Measurements from ENCODE around the gene CALU. TPM values are rescaled to one million over a fixed set of nuclear protein-coding genes. Genes with fewer than 3 reads are reported as not detected.

Gene CALU
- total and polyA plus RNA-seq, 10 of the 15 experiments (the other 5 are each of a cell fraction or from before 2014, with no cell fraction given), result 31.2 to 75.6 (median 42.1) TPM

GRCh38 chr7:128708235-128708634 is 30.9 kb upstream of the CALU start (continued):
- TF ChIP-seq TCF3 (IDR thresholded peaks at IDR 0.05; ENCODE audit: borderline replicate concordance, insufficient read depth, low read depth, low read length), result no peak

GRCh38 chr7:128708824-128709223 is 30.3 kb upstream of the CALU start:
- H3K79me2 ChIP-seq (ENCODE audit: control insufficient read depth, insufficient read depth, low read length), result no peaks in the 10 kb centered on the region
- no peaks in the 10 kb centered on the region for H3K9me3 ChIP-seq (replicated peaks; ENCODE audit: control insufficient read depth, insufficient read depth, low read length)
- ChIA-PET RAD21 (ENCODE audit: unreplicated experiment) (interaction anchor here (0.5 to 1.6 kb wide), 5 partner anchors 10 to 82 kb away, joined by 3 to 7 read pairs (median 3); partner anchors contain the start of gene CCDC136), CTCF (interaction anchor here (0.9 to 1.5 kb wide), 4 partner anchors 11 to 37 kb away, joined by 3 to 5 read pairs (median 4); partner anchors contain the start of gene GARIN1A), POLR2A (interaction anchor here (0.7 to 1.6 kb wide), 5 partner anchors 9 to 35 kb away, joined by 3 to 5 read pairs (median 3); no protein-coding TSS in a partner anchor), SMC1A (ENCODE audit: uncharacterized antibody, unreplicated experiment) (interaction anchor here (0.5 to 2.3 kb wide), 8 partner anchors 16 to 81 kb away, joined by 3 to 9 read pairs (median 3); no protein-coding TSS in a partner anchor)
- DNase-seq (ENCODE audit: low read depth, low spot score) (no peak), FAIRE-seq (no peak), ATAC-seq (no peak; the same call in 2 of the 3 replicates)
- H3K27me3 ChIP-seq (replicated peaks in 1 of 2; ENCODE audit: control insufficient read depth in 2 of 2, insufficient read depth in 2 of 2, low read length in 1 of 2), result no peaks in the 10 kb centered on the region
- no peak overlapping the region for H2AFZ ChIP-seq (ENCODE audit: control insufficient read depth, low read depth, low read length)
- no peak overlapping the region for H3K4me2 ChIP-seq (ENCODE audit: control insufficient read depth, insufficient read depth)
- 3% methylated on average over 3 of the region's 3 CpGs for WGBS (ENCODE audit: insufficient coverage, insufficient replicate concordance, low lambda C conversion rate, missing lambda C conversion rate)
- no TSS peak for BruUV-seq (replicated peaks)
- H3K4me3 ChIP-seq, result no peak overlapping the region
- in situ Hi-C loops (cut with MboI), result no loop called here
- TF ChIP-seq ZNF24 (IDR thresholded peaks at IDR 0.05) (no peak), NR2C1 (IDR thresholded peaks at IDR 0.05) (peak; percentile 33; the same call in 1 of the 2 replicates)
- H4K20me1 ChIP-seq (ENCODE audit: control insufficient read depth, insufficient read depth), result no peaks in the 10 kb centered on the region
- H3K36me3 ChIP-seq (ENCODE audit: control insufficient read depth in 2 of 2, insufficient read depth in 2 of 2, low read length in 1 of 2), result no peaks in the 10 kb centered on the region
- intact Hi-C loops (cut with micrococcal nuclease; ENCODE audit: unreplicated experiment), result no loop called here
- H3K9ac ChIP-seq (ENCODE audit: control insufficient read depth, insufficient read depth, low read length), result no peak overlapping the region
- H3K27ac ChIP-seq (ENCODE audit: control insufficient read depth, insufficient read depth), result no peak overlapping the region
- no peaks in the 10 kb centered on the region for H3K4me1 ChIP-seq (ENCODE audit: control insufficient read depth, insufficient read depth, low read length)

GRCh38 chr7:128710481-128710880 is 28.7 kb upstream of the CALU start:
- H3K36me3 ChIP-seq (ENCODE audit: control insufficient read depth in 2 of 2, insufficient read depth in 2 of 2, low read length in 1 of 2), result no peaks in the 10 kb centered on the region
- 55% methylated on average over 5 of the region's 6 CpGs for WGBS (ENCODE audit: insufficient coverage, insufficient replicate concordance, low lambda C conversion rate, missing lambda C conversion rate)
- H4K20me1 ChIP-seq (ENCODE audit: control insufficient read depth, insufficient read depth), result no peaks in the 10 kb centered on the region
- ChIA-PET POLR2A (interaction anchor here (0.6 to 0.7 kb wide), 2 partner anchors 37 to 887 kb away, joined by 3 to 4 read pairs; no protein-coding TSS in a partner anchor), RAD21 (ENCODE audit: unreplicated experiment) (interaction anchor here (0.6 kb wide), 1 partner anchor 308 kb away, joined by 3 read pairs; no protein-coding TSS in a partner anchor), CTCF (no interaction called here), SMC1A (ENCODE audit: uncharacterized antibody, unreplicated experiment) (interaction anchor here (0.7 to 1.4 kb wide), 5 partner anchors 11 to 174 kb away, joined by 3 to 5 read pairs (median 3); partner anchors contain the start of gene CALU)
- H3K27me3 ChIP-seq (replicated peaks in 1 of 2; ENCODE audit: control insufficient read depth in 2 of 2, insufficient read depth in 2 of 2, low read length in 1 of 2), result no peaks in the 10 kb centered on the region
- no peak for FAIRE-seq
- H2AFZ ChIP-seq (ENCODE audit: control insufficient read depth, low read depth, low read length), result no peak overlapping the region
- no peak overlapping the region for H3K4me3 ChIP-seq
- intact Hi-C loops (cut with micrococcal nuclease; ENCODE audit: unreplicated experiment) (no loop called here), in situ Hi-C loops (cut with MboI) (no loop called here)
- no peaks in the 10 kb centered on the region for H3K4me1 ChIP-seq (ENCODE audit: control insufficient read depth, insufficient read depth, low read length)
- no peak for ATAC-seq
- no peak overlapping the region for H3K9ac ChIP-seq (ENCODE audit: control insufficient read depth, insufficient read depth, low read length)
- no peaks in the 10 kb centered on the region for H3K79me2 ChIP-seq (ENCODE audit: control insufficient read depth, insufficient read depth, low read length)
- no peak overlapping the region for H3K4me2 ChIP-seq (ENCODE audit: control insufficient read depth, insufficient read depth)
- BruUV-seq (replicated peaks), result no TSS peak
- no peaks in the 10 kb centered on the region for H3K9me3 ChIP-seq (replicated peaks; ENCODE audit: control insufficient read depth, insufficient read depth, low read length)
- DNase-seq (ENCODE audit: low read depth, low spot score), result no peak
- H3K27ac ChIP-seq (ENCODE audit: control insufficient read depth, insufficient read depth), result no peak overlapping the region
- TF ChIP-seq PRDM15 (CRISPR knock-in tag; IDR thresholded peaks at IDR 0.05) (no peak), ZBTB11 (CRISPR knock-in tag; IDR thresholded peaks at IDR 0.05) (no peak), SMAD5 (IDR thresholded peaks at IDR 0.05; ENCODE audit: low read depth) (no peak), MTA3 (IDR thresholded peaks at IDR 0.05; ENCODE audit: borderline replicate concordance, low read length) (no peak), SREBF1 (IDR thresholded peaks at IDR 0.05; ENCODE audit: low read length) (no peak)
